Activated CD4-positive, alpha-beta T cell treated with anti-CD3 and anti-CD28 coated beads, Interleukin-10, Interleukin-2, amounts not matched to agents 100 ng/mL and 50 ng/mL, durations not matched to agents 16 hours and 8 hours (primary cell): ENCODE measurements around the gene KRTAP10-7.
"Not testable (repeated sequence)": the region's sequence is repeated elsewhere in the genome, so short reads cannot be mapped to it uniquely, and the experiment has no call there.

ENCODE experiments used
- DNase-seq: peaks from one replicate; pipeline ENCODE4 v3.0.0-alpha.2; 2020

Gene KRTAP10-7

DNA sequence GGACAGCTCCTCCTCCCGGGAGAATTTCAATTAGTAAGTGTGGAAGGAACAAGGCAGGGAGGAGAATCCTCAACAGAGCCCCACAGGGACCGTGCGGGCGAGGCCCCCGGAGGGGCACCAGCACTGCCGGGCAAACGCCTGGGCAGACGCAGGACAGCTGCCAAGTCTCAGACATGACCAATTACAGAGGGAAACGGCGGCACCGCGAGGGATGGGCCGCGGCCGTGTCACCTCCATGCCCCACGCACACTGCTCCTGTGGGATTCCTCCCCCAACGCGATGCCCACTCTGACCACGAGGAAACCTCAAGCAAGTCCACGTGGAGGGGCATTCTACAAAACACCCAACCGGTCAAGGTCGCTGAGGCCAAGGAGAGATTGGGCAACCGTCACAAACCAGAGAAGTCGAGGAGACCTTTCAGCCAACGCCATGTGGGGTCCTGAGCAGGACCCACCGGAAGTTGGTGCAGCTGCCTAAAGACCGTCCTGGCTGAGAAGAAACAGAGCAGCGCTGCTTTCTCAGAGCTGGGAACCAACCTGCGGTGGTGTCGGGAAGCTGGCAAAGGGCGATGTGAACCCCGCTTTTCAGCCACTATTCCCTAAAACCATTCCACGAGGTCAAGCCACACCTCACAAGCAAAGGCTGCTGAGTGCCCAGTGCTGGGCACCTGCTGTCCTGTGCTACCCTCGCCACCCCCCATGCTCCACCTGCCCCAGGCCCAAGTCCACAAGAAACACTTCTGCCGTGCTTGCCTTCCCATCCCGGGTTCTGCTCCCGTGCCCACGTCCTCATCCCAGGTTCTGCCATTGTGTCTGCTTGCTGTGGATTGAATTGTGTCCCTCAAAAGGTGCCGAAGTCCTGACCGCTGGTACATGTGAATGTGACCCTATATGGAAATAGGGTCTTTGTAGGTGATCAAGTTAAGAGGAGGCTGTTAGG lies 28.3 kb upstream of the KRTAP10-7 start:
- DNase-seq, result no peak

DNA sequence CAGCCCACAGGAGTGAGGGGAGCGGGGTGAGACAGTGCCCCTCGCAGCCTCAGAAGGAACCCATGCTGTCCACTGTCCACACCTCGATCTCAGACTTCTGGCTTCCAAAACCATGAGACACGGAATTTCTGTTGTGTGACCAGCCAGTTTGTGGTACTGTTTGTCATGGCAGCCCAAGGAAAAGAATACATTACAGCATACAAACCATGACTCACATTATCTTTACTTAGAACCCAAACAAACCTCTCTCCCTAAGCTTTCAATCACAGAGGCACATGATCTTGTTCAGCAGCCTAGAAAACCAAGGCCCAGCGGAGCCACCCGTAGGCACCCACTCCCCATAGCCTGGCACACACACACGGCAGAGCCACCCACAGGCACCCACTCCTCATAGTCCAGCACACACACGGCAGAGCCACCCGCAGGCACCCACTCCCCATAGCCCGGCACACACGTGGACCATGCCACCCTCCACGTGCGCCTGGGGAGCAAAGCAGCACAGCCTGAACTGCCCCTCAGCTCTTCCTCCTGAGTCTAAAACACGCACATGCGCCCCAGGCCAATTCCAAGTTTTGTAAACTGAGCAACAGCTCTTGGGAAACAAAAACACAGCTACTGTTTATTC lies 27.3 kb upstream of the KRTAP10-7 start:
- DNase-seq, result no peak

DNA sequence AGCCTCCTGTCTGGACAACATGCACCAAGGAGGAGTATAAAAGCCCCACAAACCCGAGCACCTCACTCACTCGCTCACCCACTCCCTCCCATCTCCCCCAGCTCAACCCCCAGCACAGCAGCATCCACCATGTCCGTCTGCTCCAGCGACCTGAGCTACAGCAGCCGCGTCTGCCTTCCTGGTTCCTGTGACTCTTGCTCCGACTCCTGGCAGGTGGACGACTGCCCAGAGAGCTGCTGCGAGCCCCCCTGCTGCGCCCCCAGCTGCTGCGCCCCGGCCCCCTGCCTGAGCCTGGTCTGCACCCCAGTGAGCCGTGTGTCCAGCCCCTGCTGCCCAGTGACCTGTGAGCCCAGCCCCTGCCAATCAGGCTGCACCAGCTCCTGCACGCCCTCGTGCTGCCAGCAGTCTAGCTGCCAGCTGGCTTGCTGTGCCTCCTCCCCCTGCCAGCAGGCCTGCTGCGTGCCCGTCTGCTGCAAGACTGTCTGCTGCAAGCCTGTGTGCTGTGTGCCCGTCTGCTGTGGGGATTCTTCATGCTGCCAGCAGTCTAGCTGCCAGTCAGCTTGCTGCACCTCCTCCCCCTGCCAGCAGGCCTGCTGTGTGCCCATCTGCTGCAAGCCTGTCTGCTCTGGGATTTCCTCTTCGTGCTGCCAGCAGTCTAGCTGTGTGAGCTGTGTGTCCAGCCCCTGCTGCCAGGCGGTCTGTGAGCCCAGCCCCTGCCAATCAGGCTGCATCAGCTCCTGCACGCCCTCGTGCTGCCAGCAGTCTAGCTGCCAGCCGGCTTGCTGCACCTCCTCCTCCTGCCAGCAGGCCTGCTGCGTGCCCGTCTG lies 26.6 kb upstream of the KRTAP10-7 start, which contains the start of gene KRTAP10-4:
KRTAP10-4 (plus strand) TSS at position 100 of the 827 bp plus-strand sequence; CDS start at position 130, 30 bp downstream.
- DNase-seq, result not testable (repeated sequence)

DNA sequence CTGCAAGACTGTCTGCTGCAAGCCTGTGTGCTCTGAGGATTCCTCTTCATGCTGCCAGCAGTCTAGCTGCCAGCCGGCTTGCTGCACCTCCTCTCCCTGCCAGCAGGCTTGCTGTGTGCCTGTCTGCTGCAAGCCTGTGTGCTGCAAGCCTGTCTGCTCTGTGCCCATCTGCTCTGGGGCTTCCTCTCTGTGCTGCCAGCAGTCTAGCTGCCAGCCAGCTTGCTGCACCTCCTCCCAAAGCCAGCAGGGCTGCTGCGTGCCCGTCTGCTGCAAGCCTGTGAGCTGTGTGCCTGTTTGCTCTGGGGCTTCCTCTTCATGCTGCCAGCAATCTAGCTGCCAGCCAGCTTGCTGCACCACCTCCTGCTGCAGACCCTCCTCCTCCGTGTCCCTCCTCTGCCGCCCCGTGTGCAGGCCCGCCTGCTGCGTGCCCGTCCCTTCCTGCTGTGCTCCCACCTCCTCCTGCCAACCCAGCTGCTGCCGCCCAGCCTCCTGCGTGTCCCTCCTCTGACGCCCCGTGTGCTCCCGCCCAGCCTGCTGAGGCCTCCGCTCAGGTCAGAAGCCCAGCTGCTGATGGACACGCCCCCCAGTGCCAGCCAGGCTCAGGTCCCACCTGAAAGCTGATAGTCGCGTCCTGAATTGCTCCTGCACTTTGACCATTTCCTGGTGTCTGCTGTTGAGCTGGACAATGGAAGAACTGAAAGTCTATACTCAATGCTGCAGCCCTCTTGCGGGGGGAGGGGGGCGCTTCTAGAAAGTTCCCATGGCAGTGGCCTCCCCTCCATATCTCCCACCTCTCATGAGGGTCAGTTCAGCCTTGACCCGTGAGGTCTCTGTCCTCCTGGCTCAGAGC lies 25.7 kb upstream of the KRTAP10-7 start:
- peak; percentile 6 for DNase-seq

DNA sequence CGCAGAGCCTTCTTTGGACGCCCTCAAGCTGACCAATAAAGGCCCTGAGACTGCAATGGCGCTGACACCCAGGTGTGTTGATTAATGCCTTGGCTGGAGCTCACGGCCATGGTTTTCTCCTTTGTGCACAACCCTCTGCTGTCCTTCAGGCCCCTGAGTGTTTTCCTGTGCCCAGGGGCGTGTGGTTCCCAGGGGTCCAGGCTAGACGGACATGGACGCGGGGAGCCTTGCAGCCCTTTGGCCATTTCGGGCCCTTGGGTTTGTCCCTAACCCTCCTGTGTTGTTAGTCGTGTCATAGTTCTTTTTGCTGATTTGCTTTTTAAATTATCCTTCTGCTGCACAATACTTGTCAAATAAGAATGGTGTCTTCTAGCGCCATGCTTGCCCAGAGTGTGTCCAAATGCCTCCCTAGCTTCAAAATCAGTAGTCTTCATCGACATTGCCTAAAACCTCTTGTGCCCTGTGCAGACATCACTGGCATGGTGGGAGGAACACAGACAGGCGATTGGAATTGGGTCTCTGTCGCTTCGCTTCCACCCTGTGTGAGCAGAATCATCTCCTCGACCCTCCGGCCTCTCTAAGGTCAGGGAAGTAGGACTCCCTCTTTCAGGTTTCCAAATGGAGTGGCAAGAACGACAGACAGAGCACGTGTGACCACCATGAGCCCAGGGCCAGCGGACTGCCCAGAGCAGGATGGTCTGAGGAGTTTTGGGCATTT lies 24.9 kb upstream of the KRTAP10-7 start:
- DNase-seq, result no peak

DNA sequence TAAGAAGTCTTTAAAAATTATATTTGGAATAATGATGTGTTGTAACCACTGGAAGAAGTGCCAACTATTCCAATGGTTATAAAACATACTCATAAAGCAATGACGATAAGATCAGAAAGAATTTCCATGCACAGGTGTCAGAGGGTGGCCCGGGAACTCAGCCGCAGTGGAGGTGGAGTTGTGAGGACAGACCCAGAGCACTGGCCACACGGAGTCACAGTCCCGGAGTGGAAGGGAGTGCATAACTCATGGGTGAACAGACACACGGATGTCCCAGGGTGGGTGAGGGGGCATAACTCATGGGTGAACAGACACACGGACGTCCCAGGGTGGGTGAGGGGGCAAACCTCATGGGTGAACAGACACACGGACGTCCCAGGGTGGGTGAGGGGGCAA lies 24.4 kb upstream of the KRTAP10-7 start:
- no peak for DNase-seq

DNA sequence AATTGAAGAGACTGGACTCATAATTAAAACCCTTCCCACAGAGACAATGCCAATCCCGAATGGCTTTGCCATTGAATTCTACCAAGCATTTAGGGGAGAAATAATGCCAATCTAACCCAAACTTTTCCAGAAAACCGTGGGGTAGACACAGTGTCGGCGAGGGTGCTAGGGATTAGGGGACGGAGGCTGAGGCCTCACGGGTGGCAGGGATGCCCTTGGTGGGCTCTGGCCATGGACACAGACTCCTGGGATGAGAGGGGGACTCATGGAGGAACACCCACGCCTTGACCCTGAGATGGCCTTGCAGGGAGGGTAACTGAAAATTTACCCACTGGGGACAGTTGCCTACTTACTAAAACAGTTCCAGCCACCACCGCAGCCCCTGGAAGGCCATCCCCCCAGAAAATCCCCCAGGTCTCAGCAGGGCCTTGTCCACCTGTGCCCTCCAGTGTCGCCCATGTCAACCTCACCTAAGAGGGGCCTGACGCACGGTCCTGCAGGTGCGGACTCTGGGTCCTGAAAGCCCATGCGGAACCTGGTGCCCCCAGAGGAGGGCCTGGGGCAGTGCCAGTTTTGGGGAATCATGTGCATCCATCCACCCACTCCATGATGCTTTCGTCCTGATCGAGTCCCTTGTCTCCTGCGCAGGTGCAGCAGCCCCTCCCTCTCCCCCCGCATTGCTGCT lies 21.9 kb upstream of the KRTAP10-7 start:
- no peak for DNase-seq

DNA sequence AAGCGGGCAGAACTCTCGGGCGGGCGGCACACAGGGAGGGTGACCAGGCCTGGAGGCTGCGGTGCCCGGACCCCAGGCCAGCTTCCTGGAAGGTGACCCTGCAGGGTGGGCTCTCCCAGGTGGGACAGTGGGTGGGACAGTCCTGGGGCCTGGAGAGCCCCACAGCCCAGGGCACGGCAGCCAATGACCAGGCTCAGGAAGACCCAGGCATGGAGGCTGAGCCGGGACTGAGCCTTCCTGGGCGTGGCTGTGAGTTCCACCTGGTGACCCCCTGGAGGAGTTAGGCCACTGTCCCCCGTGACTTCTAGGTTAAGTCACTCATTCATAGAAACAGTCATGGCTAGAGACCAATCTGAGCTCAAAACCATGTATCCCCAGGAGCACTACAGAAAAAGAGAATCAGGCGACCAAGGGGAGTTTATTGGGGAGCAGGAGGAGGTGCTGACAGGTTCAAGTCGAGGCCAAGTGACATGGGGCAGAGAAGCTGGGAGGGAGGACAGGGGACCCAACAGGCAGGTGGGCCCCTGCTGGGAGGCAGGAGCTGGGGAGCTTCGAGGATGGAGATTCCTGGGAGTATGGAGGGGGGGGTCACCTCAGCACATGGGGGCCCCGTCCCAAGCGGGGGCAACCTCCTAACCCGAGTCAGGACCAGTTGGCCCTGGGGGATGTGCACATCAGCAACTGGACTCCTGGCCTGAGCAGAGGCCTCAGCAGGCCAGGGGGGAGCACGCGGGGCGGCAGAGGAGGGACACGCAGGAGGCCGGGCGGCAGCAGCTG lies 21.2 kb upstream of the KRTAP10-7 start:
- DNase-seq, result no peak

DNA sequence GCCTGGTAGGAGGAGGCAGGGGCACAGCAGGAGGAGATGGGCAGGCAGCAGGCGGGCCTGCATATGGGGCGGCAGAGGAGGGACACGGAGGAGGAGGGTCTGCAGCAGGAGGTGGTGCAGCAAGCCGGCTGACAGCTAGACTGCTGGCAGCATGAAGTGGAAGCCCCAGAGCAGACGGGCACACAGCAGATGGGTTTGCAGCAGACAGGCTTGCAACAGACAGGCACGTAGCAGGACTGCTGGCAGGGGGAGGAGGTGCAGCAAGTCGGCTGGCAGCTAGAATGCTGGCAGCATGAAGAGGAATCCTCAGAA lies 20.6 kb upstream of the KRTAP10-7 start:
- DNase-seq, result no peak

DNA sequence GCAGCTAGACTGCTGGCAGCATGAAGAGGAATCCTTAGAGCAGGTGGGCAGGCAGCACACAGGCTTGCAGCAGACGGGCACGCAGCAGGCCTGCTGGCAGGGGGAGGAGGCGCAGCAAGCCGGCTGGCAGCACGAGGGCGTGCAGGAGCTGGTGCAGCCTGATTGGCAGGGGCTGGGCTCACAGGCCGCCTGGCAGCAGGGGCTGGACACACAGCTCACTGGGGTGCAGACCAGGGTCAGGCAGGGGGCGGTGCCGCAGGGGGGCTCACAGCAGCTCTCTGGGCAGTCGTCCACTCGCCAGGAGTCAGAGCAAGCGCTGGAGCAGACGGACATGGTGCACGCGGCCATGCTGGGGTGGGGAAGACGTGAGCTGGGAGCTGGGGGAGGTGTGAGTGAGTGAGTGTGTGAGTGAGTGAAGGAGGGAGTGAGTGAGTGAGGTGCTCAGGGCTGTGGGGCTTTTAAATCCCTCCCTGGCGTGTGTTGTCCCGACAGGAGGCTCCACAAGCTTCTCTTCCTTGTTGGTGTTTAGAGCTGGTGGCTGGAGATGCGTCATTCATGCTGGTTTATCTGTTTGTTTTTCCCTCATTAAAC lies 20.1 kb upstream of the KRTAP10-7 start, which contains the start of gene KRTAP10-5:
KRTAP10-5 (minus strand) TSS at position 374 of the 591 bp plus-strand sequence; CDS start at position 348, 26 bp downstream.
- not testable (repeated sequence) for DNase-seq

DNA sequence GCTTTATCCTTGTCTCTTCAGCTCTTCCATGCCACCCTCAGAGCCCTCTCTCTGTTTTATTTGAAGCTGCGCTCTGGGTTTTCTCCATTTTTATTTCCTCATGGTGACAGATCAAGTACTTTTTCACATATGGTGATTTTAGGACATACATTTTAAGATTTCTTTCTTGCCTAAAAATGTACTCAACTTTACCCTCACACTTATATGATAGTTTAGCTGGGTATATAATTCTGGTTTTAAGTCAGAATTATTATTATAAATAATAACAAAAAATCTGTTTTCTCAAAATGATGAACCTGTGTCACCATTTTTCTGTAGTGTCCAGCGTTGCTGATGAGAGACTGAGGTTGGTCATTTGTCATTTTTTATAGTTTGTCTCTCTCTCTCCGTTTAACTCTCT lies 19.2 kb upstream of the KRTAP10-7 start:
- no peak for DNase-seq

DNA sequence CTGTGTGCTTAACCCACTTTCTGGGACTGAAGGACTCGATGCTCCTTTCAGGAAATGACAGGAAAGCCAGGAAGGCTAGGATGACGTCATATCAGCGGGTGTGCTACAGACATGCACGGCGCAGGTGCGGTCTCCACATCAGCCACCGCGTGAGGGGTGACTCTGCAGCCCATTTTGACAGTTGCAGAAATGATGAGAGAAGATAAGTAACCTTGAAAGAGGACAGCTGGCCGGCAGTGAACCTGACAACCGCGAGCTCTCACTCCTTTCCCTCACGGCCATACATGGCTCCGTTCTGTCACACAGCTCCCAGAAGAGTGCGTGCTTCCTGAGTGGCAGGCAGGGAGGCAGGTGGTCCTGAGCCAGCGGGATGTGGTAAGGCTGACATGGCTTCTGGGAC lies 18.3 kb upstream of the KRTAP10-7 start:
- DNase-seq, result no peak

DNA sequence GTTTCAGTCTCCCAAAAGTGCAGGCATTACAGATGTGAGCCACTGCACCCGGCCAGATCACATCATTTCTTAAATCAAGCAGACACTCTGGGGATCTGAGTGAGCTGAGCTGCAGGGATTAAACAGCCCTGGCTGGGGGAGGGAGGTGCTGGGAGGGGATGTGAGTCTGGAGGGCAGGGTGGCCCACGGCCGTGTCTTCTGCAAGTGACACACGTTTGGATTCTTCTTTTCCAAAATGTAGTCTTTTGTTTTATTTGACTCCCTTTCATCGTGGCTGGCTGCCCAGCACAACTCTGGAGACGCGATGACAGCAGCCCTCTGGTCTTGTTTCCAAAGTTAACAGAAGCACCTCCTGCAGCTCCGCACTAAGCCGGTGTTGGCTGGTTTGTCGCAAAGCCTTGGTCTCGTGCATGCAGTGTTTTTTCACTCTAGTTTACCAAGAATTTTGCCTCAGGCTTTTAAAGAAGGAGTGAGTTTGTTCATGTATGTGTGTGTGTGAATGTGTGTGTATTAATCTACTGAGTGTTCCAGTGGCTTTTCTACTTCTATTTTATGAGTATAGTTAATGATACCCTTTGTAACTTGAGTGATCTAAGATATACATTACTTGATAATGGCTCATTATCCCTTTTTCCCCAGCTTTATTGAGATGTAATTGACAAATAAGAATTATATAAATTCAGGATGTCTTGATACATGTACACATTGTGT lies 17.2 kb upstream of the KRTAP10-7 start:
- DNase-seq, result no peak

DNA sequence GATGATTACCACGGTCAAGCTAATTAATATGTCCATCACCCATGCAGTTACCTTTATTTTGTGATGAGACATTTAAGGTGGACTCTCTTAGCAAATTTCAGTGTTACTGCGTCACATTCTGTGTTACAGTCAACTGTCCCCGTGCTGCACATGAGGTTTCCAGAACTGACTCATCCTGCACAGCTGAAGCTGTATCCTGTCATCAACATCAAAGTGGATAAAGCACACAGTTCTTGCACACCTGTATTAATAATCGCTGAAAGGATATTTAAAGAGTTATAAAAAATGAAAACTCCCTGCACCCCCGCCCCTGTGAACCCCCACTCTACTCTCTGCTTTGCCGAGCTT lies 16.6 kb upstream of the KRTAP10-7 start:
- peak; percentile 49 for DNase-seq

DNA sequence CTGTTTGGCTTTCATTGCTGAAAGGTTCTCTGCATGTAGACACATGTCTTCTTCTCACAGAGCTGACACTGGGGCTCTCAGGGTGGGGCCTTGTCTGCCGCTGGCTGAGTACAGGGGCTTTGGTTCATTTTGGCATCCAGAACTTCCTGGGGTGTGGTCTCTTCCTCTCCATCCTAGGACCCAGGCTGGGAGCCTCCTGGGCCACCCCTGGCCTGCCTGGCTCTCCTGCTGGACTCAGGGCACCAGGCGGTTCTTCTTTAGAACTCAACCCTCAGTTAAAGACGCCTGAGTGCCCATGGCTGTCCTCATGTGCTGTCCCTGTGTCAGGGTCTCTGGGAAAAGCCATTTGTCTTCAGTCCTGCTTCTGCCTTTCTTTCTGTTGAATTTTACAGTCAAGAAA lies 14.5 kb upstream of the KRTAP10-7 start:
- no peak for DNase-seq

DNA sequence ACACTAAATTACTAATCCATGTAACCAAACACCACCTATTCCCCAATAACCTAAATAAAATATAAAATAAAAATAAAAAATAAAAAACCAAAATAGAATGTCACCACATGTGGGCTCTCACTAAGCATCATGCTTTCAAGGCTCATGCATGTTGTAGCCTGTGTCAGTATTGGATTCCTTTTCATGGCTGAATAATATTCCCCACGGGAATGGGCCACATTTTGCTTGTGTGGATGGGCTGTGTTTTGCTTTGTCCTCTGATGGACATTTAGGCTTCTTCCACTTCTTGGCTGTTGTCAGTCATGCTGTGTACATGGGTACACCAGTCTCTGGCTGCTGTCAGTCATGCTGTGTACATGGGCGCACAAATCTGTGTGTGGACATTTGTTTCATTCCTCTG lies 11.3 kb upstream of the KRTAP10-7 start:
- DNase-seq, result no peak

DNA sequence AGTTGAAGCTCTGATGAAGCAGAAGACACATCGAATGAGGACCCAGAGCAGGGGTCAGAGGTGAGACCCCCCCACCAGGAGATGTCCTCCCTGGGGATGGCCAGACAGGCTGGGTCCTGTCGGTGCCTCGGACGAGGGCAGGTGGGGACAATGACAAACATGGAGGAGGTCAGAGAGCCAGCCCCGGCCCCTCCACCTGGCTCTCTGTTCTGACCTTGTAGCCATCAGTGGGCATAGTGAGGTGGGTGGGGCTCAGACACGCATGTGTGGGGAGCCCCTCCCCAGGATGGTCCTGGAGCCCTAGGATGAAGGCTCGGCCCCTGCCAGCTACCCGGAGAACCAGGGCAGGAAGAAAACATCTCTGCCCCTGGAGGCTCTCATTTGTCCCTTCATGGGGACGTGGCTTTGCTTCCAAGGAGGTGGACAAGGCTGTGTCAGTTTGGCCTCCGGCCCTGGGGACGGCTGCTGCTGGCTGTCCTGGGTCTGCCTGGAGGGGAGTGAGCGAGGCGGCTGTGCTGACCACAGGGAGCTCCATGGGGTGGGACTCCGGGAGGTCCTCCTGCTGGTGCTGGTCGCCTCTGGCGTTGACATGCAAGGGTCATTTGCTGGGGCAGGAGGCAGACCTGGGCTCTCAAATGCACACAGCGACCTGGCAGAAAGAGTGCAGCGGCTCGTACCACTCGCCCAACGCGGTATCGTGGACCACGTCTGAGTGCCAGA lies 10.7 kb upstream of the KRTAP10-7 start:
- no peak for DNase-seq

DNA sequence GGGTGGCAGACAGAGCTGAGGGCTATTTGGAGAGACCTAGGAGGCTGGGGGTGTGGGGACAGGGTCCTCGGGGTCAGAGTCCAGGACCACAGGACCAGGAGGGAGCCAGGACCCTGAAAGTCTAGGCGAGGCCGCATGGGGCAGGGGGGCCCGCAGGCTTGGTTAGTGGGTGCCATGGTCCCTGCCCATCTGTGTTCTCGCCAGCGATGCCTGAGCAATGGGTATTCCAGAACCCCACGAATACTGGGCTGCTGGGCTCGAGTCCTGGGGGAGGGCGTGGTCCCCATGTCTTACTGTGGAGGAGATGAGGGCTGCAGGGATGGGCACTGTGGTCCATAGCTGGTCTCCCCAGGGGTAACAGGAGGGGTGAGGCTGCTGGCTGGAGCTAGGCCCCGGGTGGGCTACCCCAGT lies 10.1 kb upstream of the KRTAP10-7 start:
- DNase-seq, result no peak
